DND-41 (cell line): ENCODE data around the gene PARVB.

ENCODE experiments used
- ATAC-seq: fragments of 200-7000 bp; cut with Tn5 transposase; 3 replicates; pipeline ENCODE4 v1.9.1; 2021; ENCODE audit warnings: low read depth; ENCODE audit not compliant: insufficient read depth
- DNase-seq: peaks from one replicate; pipeline ENCODE4 v3.0.0-alpha.2; 2020
- H2AFZ ChIP-seq: 2 replicates; pipeline ENCODE4 v1.6.0; 2012; ENCODE audit warnings: low read depth, low read length
- H3K27ac ChIP-seq: 2 replicates; pipeline ENCODE4 v1.5.1; 2012; ENCODE audit warnings: low read length, inconsistent platforms
- H3K27me3 ChIP-seq: fragments of 200-600 bp; sonication (generic); 2 replicates; pipeline ENCODE4 v1.6.0; 2012; ENCODE audit warnings: low read length, mild to moderate bottlenecking, inconsistent platforms; ENCODE audit not compliant: insufficient read depth, poor library complexity
- H3K36me3 ChIP-seq: 2 replicates; pipeline ENCODE4 v1.5.1; 2012; ENCODE audit warnings: low read length, inconsistent platforms; ENCODE audit not compliant: insufficient read depth
- H3K4me1 ChIP-seq: 2 replicates; pipeline ENCODE4 v1.5.1; 2012; ENCODE audit warnings: mild to moderate bottlenecking, low read length; ENCODE audit not compliant: insufficient read depth
- H3K4me2 ChIP-seq: 2 replicates; pipeline ENCODE4 v1.6.0; 2012; ENCODE audit warnings: mild to moderate bottlenecking, moderate library complexity, low read length, inconsistent platforms; ENCODE audit not compliant: insufficient read depth
- H3K4me3 ChIP-seq, 2 experiments: fragments of 200-600 bp in 1 of 2; shearing (Covaris generic) in 1 of 2; 2 replicates each; pipeline ENCODE4 v1.5.1; 2012 to 2016; ENCODE audit warnings: inconsistent platforms in 2 of 2, low read length in 2 of 2, mild to moderate bottlenecking in 2 of 2, low read depth in 1 of 2, moderate library complexity in 1 of 2
- H3K79me2 ChIP-seq: 2 replicates; pipeline ENCODE4 v1.6.0; 2012; ENCODE audit warnings: low read length, inconsistent platforms; ENCODE audit not compliant: insufficient read depth
- H3K9ac ChIP-seq: 2 replicates; pipeline ENCODE4 v1.6.0; 2012; ENCODE audit warnings: low read depth, mild to moderate bottlenecking, inconsistent platforms, low read length, moderate library complexity
- H3K9me3 ChIP-seq: 2 replicates; pipeline ENCODE4 v1.5.1; 2012; ENCODE audit warnings: low read length, moderate library complexity, mild to moderate bottlenecking, inconsistent platforms; ENCODE audit not compliant: insufficient read depth, severe bottlenecking
- H4K20me1 ChIP-seq: 2 replicates; pipeline ENCODE4 v1.6.0; 2012; ENCODE audit warnings: low read length; ENCODE audit not compliant: insufficient read depth
- CTCF ChIP-seq: IDR thresholded peaks from 2 replicates; pipeline ENCODE4 v1.5.1; 2012; ENCODE audit warnings: borderline replicate concordance, low read length, moderate library complexity, mild to moderate bottlenecking; ENCODE audit not compliant: poor library complexity, severe bottlenecking; ENCODE audit errors: extremely low read depth
- EZH2 ChIP-seq: IDR thresholded peaks from 3 replicates; pipeline ENCODE4 v1.6.1; 2012; ENCODE audit warnings: borderline replicate concordance, low read depth, mild to moderate bottlenecking, moderate library complexity, low read length, inconsistent platforms; ENCODE audit not compliant: severe bottlenecking

PARVB gene

GRCh38 chr22:44171561-44171960, 147.5 kb downstream of the PARVB start:
- Histone ChIP-seq H3K9me3 (no peaks in the 10 kb centered on the region), H3K9ac (no peak overlapping the region), H3K36me3 (no peaks in the 10 kb centered on the region), H3K4me1 (no peaks in the 10 kb centered on the region), H3K27ac (no peak overlapping the region), H3K4me2 (no peak overlapping the region), H3K27me3 (peaks cover 2% of the 10 kb centered on the region), H3K79me2 (no peaks in the 10 kb centered on the region), H4K20me1 (0 out of 2 replicates have a peak, but pooled peaks cover 4% of the 10 kb centered on the region), H3K4me3 (no peak overlapping the region), H2AFZ (no peak overlapping the region)
- no peak for ATAC-seq
- TF ChIP-seq EZH2, result no peak
- no peak for TF ChIP-seq CTCF
- DNase-seq, result no peak

GRCh38 chr22:44172370-44173108, 148.4 kb downstream of the PARVB start:
- H3K27me3 ChIP-seq, result peaks cover 2% of the 10 kb centered on the region
- ATAC-seq (no peak), DNase-seq (no peak)
- no peaks in the 10 kb centered on the region for H3K4me1 ChIP-seq
- H3K9me3 ChIP-seq, result no peaks in the 10 kb centered on the region
- no peak overlapping the region for H2AFZ ChIP-seq
- no peak for TF ChIP-seq CTCF
- no peak for TF ChIP-seq EZH2
- no peaks in the 10 kb centered on the region for H3K36me3 ChIP-seq
- H3K4me2 ChIP-seq, result no peak overlapping the region
- no peaks in the 10 kb centered on the region for H3K79me2 ChIP-seq
- H3K27ac ChIP-seq, result no peak overlapping the region
- no peak overlapping the region for H3K9ac ChIP-seq
- no peak overlapping the region for H3K4me3 ChIP-seq
- H4K20me1 ChIP-seq, result 0 out of 2 replicates have a peak, but pooled peaks cover 4% of the 10 kb centered on the region

- Histone ChIP-seq H3K9ac (no peak overlapping the region), H3K27ac (no peak overlapping the region)
These were observed 149.1 kb downstream of the PARVB start for GRCh38 chr22:44173154-44173553.

More at GRCh38 chr22:44173154-44173553, 149.1 kb downstream of the PARVB start:
- no peaks in the 10 kb centered on the region for H3K36me3 ChIP-seq
- H3K4me3 ChIP-seq, result no peak overlapping the region
- no peaks in the 10 kb centered on the region for H3K79me2 ChIP-seq
- H2AFZ ChIP-seq, result no peak overlapping the region
- no peaks in the 10 kb centered on the region for H3K9me3 ChIP-seq
- ATAC-seq, result no peak
- no peaks in the 10 kb centered on the region for H3K4me1 ChIP-seq
- 0 out of 2 replicates have a peak, but pooled peaks cover 2% of the 10 kb centered on the region for H4K20me1 ChIP-seq
- no peak overlapping the region for H3K4me2 ChIP-seq
- peaks cover 3% of the 10 kb centered on the region for H3K27me3 ChIP-seq
- TF ChIP-seq CTCF, result no peak
- TF ChIP-seq EZH2, result no peak
- no peak for DNase-seq
